ENCODE data around the gene CYP2F1.

DNA sequence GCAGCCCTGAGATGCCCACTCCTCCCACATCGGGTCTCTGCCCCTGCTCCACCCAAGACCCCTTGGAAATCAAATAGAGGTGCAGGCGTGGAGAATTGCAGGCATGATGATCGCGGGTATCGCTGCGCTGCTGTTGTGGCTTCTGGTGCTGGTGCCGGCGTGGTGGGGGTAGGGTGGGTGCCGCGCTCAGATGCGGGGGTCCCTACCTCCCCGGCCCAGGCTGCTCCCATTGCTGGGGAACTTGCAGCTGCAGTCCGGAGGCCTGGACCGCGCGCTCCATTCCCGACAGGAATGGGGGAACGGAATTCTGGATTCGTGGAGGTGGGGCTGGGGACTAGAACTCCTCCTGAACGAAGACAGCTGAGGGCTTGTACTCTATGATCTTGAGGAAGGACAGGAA, 20.4 kb downstream of the CYP2F1 start:
- no peak for TF ChIP-seq RAD21 (IDR thresholded peaks at IDR 0.05; ENCODE audit: low read depth)
- TF ChIP-seq EZH2phosphoT487 (IDR thresholded peaks at IDR 0.05; ENCODE audit: borderline replicate concordance): no peak
- TF ChIP-seq, protein P1, sequence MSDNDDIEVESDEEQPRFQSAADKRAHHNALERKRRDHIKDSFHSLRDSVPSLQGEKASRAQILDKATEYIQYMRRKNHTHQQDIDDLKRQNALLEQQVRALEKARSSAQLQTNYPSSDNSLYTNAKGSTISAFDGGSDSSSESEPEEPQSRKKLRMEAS (IDR thresholded peaks at IDR 0.05): no peak
- no peak for TF ChIP-seq POLR2A (IDR thresholded peaks at IDR 0.05; ENCODE audit: borderline replicate concordance, extremely low read depth, insufficient read depth, insufficient read length)
- TF ChIP-seq SIN3A (IDR thresholded peaks at IDR 0.05; ENCODE audit: low read depth): no peak
- TF ChIP-seq EZH2 (IDR thresholded peaks at IDR 0.05): no peak
- TF ChIP-seq, protein P2, sequence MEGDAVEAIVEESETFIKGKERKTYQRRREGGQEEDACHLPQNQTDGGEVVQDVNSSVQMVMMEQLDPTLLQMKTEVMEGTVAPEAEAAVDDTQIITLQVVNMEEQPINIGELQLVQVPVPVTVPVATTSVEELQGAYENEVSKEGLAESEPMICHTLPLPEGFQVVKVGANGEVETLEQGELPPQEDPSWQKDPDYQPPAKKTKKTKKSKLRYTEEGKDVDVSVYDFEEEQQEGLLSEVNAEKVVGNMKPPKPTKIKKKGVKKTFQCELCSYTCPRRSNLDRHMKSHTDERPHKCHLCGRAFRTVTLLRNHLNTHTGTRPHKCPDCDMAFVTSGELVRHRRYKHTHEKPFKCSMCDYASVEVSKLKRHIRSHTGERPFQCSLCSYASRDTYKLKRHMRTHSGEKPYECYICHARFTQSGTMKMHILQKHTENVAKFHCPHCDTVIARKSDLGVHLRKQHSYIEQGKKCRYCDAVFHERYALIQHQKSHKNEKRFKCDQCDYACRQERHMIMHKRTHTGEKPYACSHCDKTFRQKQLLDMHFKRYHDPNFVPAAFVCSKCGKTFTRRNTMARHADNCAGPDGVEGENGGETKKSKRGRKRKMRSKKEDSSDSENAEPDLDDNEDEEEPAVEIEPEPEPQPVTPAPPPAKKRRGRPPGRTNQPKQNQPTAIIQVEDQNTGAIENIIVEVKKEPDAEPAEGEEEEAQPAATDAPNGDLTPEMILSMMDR (IDR thresholded peaks at IDR 0.05 in 2 of 3, conservative IDR thresholded peaks at IDR 0.05 in 1 of 3; ENCODE audit: borderline replicate concordance in 1 of 3, insufficient read depth in 1 of 3, low read depth in 2 of 3, low read length in 2 of 3): no peak
- TF ChIP-seq POLR2AphosphoS5 (IDR thresholded peaks at IDR 0.05; ENCODE audit: low read depth, low read length): no peak
- no peak for TF ChIP-seq JUND (IDR thresholded peaks at IDR 0.05)
